Measurements from ENCODE around the gene E2F1.

DNA sequence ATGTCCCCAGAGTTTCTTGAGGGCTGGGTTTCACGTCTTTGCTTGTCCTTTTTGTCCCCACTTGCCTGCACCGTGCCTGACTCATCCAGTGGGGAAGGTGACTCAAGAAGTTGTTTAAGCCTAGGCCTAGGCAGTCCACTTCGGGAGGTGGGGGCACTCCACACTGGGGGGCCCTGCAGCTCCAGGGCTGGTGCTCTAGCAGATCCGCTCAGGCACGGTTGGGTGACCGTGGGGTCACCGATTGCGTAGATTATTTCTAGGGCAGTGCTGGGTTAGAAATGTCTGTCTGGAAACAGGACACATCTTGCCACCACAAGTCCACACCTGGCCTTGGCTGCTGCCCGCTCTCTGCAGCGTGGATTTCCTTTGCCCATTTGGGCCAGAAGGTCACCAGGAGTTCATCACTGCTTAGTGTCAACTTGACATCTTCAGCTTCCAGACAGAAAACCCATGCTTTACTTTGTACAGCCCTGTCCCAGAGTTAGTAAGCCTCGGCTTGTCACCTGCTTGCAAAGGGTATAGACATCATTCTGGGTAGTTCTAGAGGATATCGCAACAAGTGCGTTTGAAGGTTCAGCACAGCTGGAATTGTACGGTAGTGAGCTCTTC, 37.7 kb downstream of the E2F1 start:
- TF ChIP-seq SMC3 (IDR thresholded peaks at IDR 0.05; ENCODE audit: low read depth, low read length) (no peak), RAD21 (IDR thresholded peaks at IDR 0.05; ENCODE audit: low read length) (no peak), CTCF (conservative IDR thresholded peaks at IDR 0.05; ENCODE audit: low read depth, low read length) (no peak), POLR2A (IDR thresholded peaks at IDR 0.05; ENCODE audit: low read depth, low read length) (no peak), CHD1 (IDR thresholded peaks at IDR 0.05; ENCODE audit: low read depth, low read length) (no peak), CEBPB (IDR thresholded peaks at IDR 0.05; ENCODE audit: low read depth, low read length) (no peak), BHLHE40 (IDR thresholded peaks at IDR 0.05; ENCODE audit: low read depth, low read length) (no peak), MAZ (IDR thresholded peaks at IDR 0.05; ENCODE audit: borderline replicate concordance, low read depth, low read length) (no peak), MAFK (IDR thresholded peaks at IDR 0.05; ENCODE audit: low read depth, low read length) (no peak), MXI1 (IDR thresholded peaks at IDR 0.05; ENCODE audit: borderline replicate concordance, low read depth, low read length) (no peak)
- TF ChIP-seq, protein P1, sequence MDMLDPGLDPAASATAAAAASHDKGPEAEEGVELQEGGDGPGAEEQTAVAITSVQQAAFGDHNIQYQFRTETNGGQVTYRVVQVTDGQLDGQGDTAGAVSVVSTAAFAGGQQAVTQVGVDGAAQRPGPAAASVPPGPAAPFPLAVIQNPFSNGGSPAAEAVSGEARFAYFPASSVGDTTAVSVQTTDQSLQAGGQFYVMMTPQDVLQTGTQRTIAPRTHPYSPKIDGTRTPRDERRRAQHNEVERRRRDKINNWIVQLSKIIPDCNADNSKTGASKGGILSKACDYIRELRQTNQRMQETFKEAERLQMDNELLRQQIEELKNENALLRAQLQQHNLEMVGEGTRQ (IDR thresholded peaks at IDR 0.05; ENCODE audit: low read depth, low read length): no peak
